ENCODE data around the gene CCNDBP1. TPM values are rescaled to one million over a fixed set of nuclear protein-coding genes. Genes with fewer than 3 reads are reported as not detected.

CCNDBP1 gene
- total and polyA plus RNA-seq, 11 donors, result 29.3 to 70.1 (median 59.0) TPM

- H3K9me3 ChIP-seq, result no peaks in the 10 kb centered on the region
- TF ChIP-seq POLR2A (IDR thresholded peaks at IDR 0.05), result no peak
- DNase-seq (no peak), ATAC-seq (no peak)
- peaks cover 0 to 5% (median 0%) of the 10 kb centered on the region in 12 donors for H3K4me1 ChIP-seq
- 72 to 76% (median 74%) methylated on average over 9 of the region's 9 CpGs for WGBS, 4 donors
- H3K36me3 ChIP-seq, result no peaks in the 10 kb centered on the region
- H3K27me3 ChIP-seq, result peaks cover 0 to 14% (median 0%) of the 10 kb centered on the region in 9 donors
- intact Hi-C loops (cut with DNase I), result no loop called here
- no peak overlapping the region for H3K27ac ChIP-seq
- H3K4me3 ChIP-seq, result no peak overlapping the region
Measured at GRCh38 chr15:43210807-43211206, 25.6 kb downstream of the CCNDBP1 start.

- intact Hi-C loops (cut with DNase I), result no loop called here
- H3K27ac ChIP-seq, result no peak overlapping the region
- TF ChIP-seq POLR2A (IDR thresholded peaks at IDR 0.05), result no peak
- no peak for TF ChIP-seq CTCF (IDR thresholded peaks at IDR 0.05)
- H3K4me3 ChIP-seq, result no peak overlapping the region
- 68 to 86% (median 74%) methylated on average over 4 of the region's 4 CpGs for WGBS, 4 donors
- peaks cover 0 to 5% (median 0%) of the 10 kb centered on the region in 12 donors for H3K4me1 ChIP-seq
- no peak for ATAC-seq
- DNase-seq, result no peak
- no peaks in the 10 kb centered on the region for H3K36me3 ChIP-seq
- H3K27me3 ChIP-seq, result peaks cover 0 to 14% (median 0%) of the 10 kb centered on the region in 9 donors
- H3K9me3 ChIP-seq, result no peaks in the 10 kb centered on the region
Measured at GRCh38 chr15:43211224-43211735, 26.1 kb downstream of the CCNDBP1 start.

GRCh38 chr15:43212299-43212698 lies 27.1 kb downstream of the CCNDBP1 start:
- 74 to 79% (median 75%) methylated on average over 8 of the region's 8 CpGs for WGBS, 4 donors
- intact Hi-C loops (cut with DNase I), result no loop called here
- no peak for TF ChIP-seq CTCF (IDR thresholded peaks at IDR 0.05)
- TF ChIP-seq POLR2A (IDR thresholded peaks at IDR 0.05), result no peak
- H3K4me3 ChIP-seq, result no peak overlapping the region
- H3K36me3 ChIP-seq, result no peaks in the 10 kb centered on the region
- ATAC-seq (no peak), DNase-seq (no peak)
- H3K9me3 ChIP-seq, result no peaks in the 10 kb centered on the region
- peaks cover 0 to 5% (median 0%) of the 10 kb centered on the region in 12 donors for H3K4me1 ChIP-seq
- peaks cover 0 to 14% (median 0%) of the 10 kb centered on the region in 9 donors for H3K27me3 ChIP-seq
- no peak overlapping the region for H3K27ac ChIP-seq

GRCh38 chr15:43212951-43213350 lies 27.7 kb downstream of the CCNDBP1 start:
- TF ChIP-seq POLR2A (IDR thresholded peaks at IDR 0.05) (no peak), CTCF (IDR thresholded peaks at IDR 0.05) (no peak)
- H3K4me3 ChIP-seq, result no peak overlapping the region
- H3K4me1 ChIP-seq, result peaks cover 0 to 5% (median 0%) of the 10 kb centered on the region in 12 donors
- intact Hi-C loops (cut with DNase I), result no loop called here
- no peaks in the 10 kb centered on the region for H3K9me3 ChIP-seq
- DNase-seq, result no peak
- peaks cover 0 to 12% (median 0%) of the 10 kb centered on the region in 9 donors for H3K27me3 ChIP-seq
- no peak overlapping the region for H3K27ac ChIP-seq
- ATAC-seq, result no peak
- no peaks in the 10 kb centered on the region for H3K36me3 ChIP-seq

- Histone ChIP-seq H3K27ac (no peak overlapping the region), H3K4me1 (peaks cover 0 to 5% (median 0%) of the 10 kb centered on the region in 12 donors), H3K27me3 (peaks cover 0 to 7% (median 0%) of the 10 kb centered on the region in 9 donors), H3K36me3 (no peaks in the 10 kb centered on the region), H3K4me3 (no peak overlapping the region), H3K9me3 (no peaks in the 10 kb centered on the region)
- intact Hi-C loops (cut with DNase I), result no loop called here
- 79 to 89% (median 86%) methylated on average over 4 to 5 of the region's 5 CpGs for WGBS, 4 donors
- no peak for ATAC-seq
- DNase-seq, result no peak
- no peak for TF ChIP-seq POLR2A (IDR thresholded peaks at IDR 0.05)
- no peak for TF ChIP-seq CTCF (IDR thresholded peaks at IDR 0.05)
Measured at GRCh38 chr15:43213466-43213865, 28.3 kb downstream of the CCNDBP1 start.

All from heart left ventricle (tissue), 16 donors.